ENCODE results near the gene FBXL15.

- TF ChIP-seq CTCF (conservative IDR thresholded peaks at IDR 0.05 in 1 of 2, IDR thresholded peaks at IDR 0.05 in 1 of 2; ENCODE audit: low read depth in 1 of 2, low read length in 2 of 2): no peak
- TF ChIP-seq EZH2 (IDR thresholded peaks at IDR 0.05; ENCODE audit: low read length, missing control alignments): no peak
Measured at GRCh38 chr10:102394801-102395399, 25.7 kb upstream of the FBXL15 start.
